Neural cell (in vitro differentiated cells): Measurements from ENCODE around the gene VEZF1. TPM values are rescaled to one million over a fixed set of nuclear protein-coding genes. Genes with fewer than 3 reads are reported as not detected.

Source experiments
- H2AFZ ChIP-seq: fragments of 200-600, 300-800 bp; sonication (generic), shearing (Covaris generic); 2 replicates; pipeline ENCODE4 v1.6.0; 2014; ENCODE audit warnings: low read depth, mild to moderate bottlenecking, antibody characterized with exemption, low read length, moderate library complexity
- H3F3A ChIP-seq: fragments of 200-600 bp; shearing (Covaris generic); 2 replicates; pipeline ENCODE4 v1.6.1; 2016; ENCODE audit warnings: mild to moderate bottlenecking, moderate library complexity, mixed read lengths, antibody characterized with exemption, low read length; ENCODE audit not compliant: insufficient read depth, poor library complexity, severe bottlenecking
- H3K27ac ChIP-seq: fragments of 200-600, 300-800 bp; sonication (generic), shearing (Covaris generic); 2 replicates; pipeline ENCODE4 v1.5.1; 2014; ENCODE audit warnings: mild to moderate bottlenecking, low read length, moderate library complexity
- H3K27me3 ChIP-seq: fragments of 300-800, 200-600 bp; sonication (generic), shearing (Covaris generic); 2 replicates; pipeline ENCODE4 v1.6.0; 2014; ENCODE audit warnings: mild to moderate bottlenecking, low read depth, low read length, moderate library complexity; ENCODE audit not compliant: insufficient read depth
- H3K36me3 ChIP-seq: fragments of 300-800, 200-600 bp; sonication (generic), shearing (Covaris generic); 2 replicates; pipeline ENCODE4 v1.5.1; 2014; ENCODE audit warnings: mild to moderate bottlenecking, antibody characterized with exemption, low read length, moderate library complexity; ENCODE audit not compliant: insufficient read depth
- H3K4me2 ChIP-seq: fragments of 300-800, 200-600 bp; sonication (generic), shearing (Covaris generic); 2 replicates; pipeline ENCODE4 v1.6.0; 2014; ENCODE audit warnings: mild to moderate bottlenecking, low read length
- H3K4me3 ChIP-seq: fragments of 300-800, 200-600 bp; sonication (generic), shearing (Covaris generic); 2 replicates; pipeline ENCODE4 v1.5.1; 2014; ENCODE audit warnings: mild to moderate bottlenecking, low read length, moderate library complexity
- H3K79me2 ChIP-seq: fragments of 200-600 bp; shearing (Covaris generic); replicated peaks from 2 replicates; pipeline ENCODE4 v1.6.0; 2014; ENCODE audit warnings: mild to moderate bottlenecking, low read length, moderate library complexity; ENCODE audit not compliant: insufficient read depth
- H3K9ac ChIP-seq: fragments of 300-800, 200-600 bp; sonication (generic), shearing (Covaris generic); 2 replicates; pipeline ENCODE4 v1.6.1; 2016; ENCODE audit warnings: mild to moderate bottlenecking, low read length, mixed read lengths
- H3K9me2 ChIP-seq: fragments of 200-600 bp; shearing (Covaris generic); 2 replicates; pipeline ENCODE4 v1.6.1; 2016; ENCODE audit warnings: mild to moderate bottlenecking, low read length, mixed read lengths; ENCODE audit not compliant: insufficient read depth
- H3K9me3 ChIP-seq: fragments of 200-600, 300-800 bp; sonication (generic), shearing (Covaris generic); 2 replicates; pipeline ENCODE4 v1.6.1; 2016; ENCODE audit warnings: mild to moderate bottlenecking, mixed run types, low read length, moderate library complexity, mixed read lengths
- H4K20me1 ChIP-seq: fragments of 200-600 bp; shearing (Covaris generic); 2 replicates; pipeline ENCODE4 v1.6.1; 2016; ENCODE audit warnings: mild to moderate bottlenecking, mixed run types; ENCODE audit not compliant: insufficient read depth
- EP300 ChIP-seq: fragments of 450-650 bp; conservative IDR thresholded peaks from 2 replicates; pipeline ENCODE4 v1.6.1; 2014; ENCODE audit warnings: antibody characterized with exemption, mild to moderate bottlenecking, moderate library complexity; ENCODE audit not compliant: poor library complexity, severe bottlenecking
- EZH2 ChIP-seq: fragments of 200-600, 300-800 bp; shearing (Covaris generic), sonication (generic); IDR thresholded peaks from 2 replicates; pipeline ENCODE4 v1.6.1; 2014; ENCODE audit warnings: antibody characterized with exemption, low read length, borderline replicate concordance, mild to moderate bottlenecking; ENCODE audit not compliant: insufficient read depth, poor library complexity, severe bottlenecking
- MXI1 ChIP-seq: fragments of 450-650 bp; conservative IDR thresholded peaks from 2 replicates; pipeline ENCODE4 v1.6.1; 2014; ENCODE audit warnings: antibody characterized with exemption, mild to moderate bottlenecking; ENCODE audit not compliant: poor library complexity, severe bottlenecking
- POLR2AphosphoS5 ChIP-seq: IDR thresholded peaks from 2 replicates; pipeline ENCODE4 v1.6.1; 2012
- RAD21 ChIP-seq: fragments of 450-650 bp; conservative IDR thresholded peaks from 2 replicates; pipeline ENCODE4 v1.6.1; 2014; ENCODE audit warnings: antibody characterized with exemption, mild to moderate bottlenecking, moderate library complexity
- REST ChIP-seq: IDR thresholded peaks from 2 replicates; pipeline ENCODE4 v1.6.1; 2012; ENCODE audit warnings: borderline replicate concordance
- SMC3 ChIP-seq: fragments of 450-650 bp; conservative IDR thresholded peaks from 2 replicates; pipeline ENCODE4 v1.6.1; 2014; ENCODE audit warnings: antibody characterized with exemption, mild to moderate bottlenecking, moderate library complexity; ENCODE audit not compliant: poor library complexity
- TAF1 ChIP-seq: IDR thresholded peaks from 2 replicates; pipeline ENCODE4 v1.6.1; 2012; ENCODE audit warnings: low read depth
- polyA plus RNA-seq: library from polyadenylated mRNA; depleted of rRNA; stranded (reverse); fragments of >200 nt; gene quantifications from 2 replicates; pipeline ENCODE4 v1.2.3, GENCODE V29; 2014
- TF ChIP-seq, protein P1 (sequence below): fragments of 450-650 bp; IDR thresholded peaks from 2 replicates; pipeline ENCODE4 v1.5.1; 2014; ENCODE audit warnings: antibody characterized with exemption, mild to moderate bottlenecking, moderate library complexity; ENCODE audit not compliant: poor library complexity, severe bottlenecking

The VEZF1 gene
- polyA plus RNA-seq, 1 donor from 2014 or later, result 64.6 TPM

DNA sequence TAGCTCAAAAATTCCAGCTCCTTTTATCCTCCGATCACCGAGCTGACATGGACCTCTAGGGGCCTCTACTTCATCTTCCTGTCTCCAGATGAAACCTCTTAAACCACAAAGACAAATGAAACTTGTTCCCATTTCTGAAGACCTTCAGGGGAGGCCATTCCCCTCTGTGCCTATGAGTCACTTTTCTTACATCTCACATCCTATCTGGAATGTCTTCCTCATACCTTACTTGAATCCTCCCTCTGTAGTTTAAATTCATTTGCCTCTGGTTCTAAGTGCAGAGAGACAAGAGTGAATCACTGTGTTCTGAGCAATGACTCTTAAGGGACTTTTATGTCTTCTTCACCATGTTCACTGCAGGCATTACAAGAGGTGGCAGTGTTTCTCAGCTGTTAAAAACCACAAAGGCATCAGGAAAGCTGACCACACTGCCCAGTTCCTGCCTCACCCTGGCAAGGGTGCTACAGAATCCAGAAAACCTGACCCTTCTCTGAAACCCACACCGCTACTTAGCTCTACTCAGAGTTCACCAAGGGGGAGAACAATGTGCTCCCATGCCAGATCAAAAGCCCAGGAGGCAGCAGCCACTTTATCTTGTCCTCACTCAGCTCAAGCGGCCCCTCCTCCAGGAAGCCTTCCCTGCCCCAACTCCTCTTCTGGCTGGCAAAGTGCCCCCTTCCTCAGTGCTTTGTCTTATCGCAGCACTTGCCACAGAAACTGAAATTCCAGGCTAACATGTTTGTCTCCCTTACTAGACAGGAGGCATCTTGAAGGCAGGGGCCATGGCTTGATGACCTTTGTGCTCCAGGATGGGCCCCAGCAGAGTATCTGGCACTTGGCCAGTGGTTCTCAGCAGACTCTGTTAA lies 39.3 kb downstream of the VEZF1 start:
- peaks cover 21% of the 10 kb centered on the region for H3K79me2 ChIP-seq
- H3K4me3 ChIP-seq, result no peak overlapping the region
- H3K4me2 ChIP-seq, result no peak overlapping the region
- no peak overlapping the region for H3K27ac ChIP-seq
- H3K27me3 ChIP-seq, result no peaks in the 10 kb centered on the region
- H3F3A ChIP-seq, result no peaks in the 10 kb centered on the region
- TF ChIP-seq MXI1 (no peak), REST (no peak), SMC3 (no peak), RAD21 (no peak), EP300 (no peak), EZH2 (no peak), POLR2AphosphoS5 (no peak)
- TF ChIP-seq, protein P1, sequence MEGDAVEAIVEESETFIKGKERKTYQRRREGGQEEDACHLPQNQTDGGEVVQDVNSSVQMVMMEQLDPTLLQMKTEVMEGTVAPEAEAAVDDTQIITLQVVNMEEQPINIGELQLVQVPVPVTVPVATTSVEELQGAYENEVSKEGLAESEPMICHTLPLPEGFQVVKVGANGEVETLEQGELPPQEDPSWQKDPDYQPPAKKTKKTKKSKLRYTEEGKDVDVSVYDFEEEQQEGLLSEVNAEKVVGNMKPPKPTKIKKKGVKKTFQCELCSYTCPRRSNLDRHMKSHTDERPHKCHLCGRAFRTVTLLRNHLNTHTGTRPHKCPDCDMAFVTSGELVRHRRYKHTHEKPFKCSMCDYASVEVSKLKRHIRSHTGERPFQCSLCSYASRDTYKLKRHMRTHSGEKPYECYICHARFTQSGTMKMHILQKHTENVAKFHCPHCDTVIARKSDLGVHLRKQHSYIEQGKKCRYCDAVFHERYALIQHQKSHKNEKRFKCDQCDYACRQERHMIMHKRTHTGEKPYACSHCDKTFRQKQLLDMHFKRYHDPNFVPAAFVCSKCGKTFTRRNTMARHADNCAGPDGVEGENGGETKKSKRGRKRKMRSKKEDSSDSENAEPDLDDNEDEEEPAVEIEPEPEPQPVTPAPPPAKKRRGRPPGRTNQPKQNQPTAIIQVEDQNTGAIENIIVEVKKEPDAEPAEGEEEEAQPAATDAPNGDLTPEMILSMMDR, result no peak
- no peak overlapping the region for H2AFZ ChIP-seq
- H3K9ac ChIP-seq, result no peak overlapping the region
- no peaks in the 10 kb centered on the region for H3K9me3 ChIP-seq
- H3K9me2 ChIP-seq, result no peaks in the 10 kb centered on the region
- no peaks in the 10 kb centered on the region for H4K20me1 ChIP-seq
- H3K36me3 ChIP-seq, result no peaks in the 10 kb centered on the region

DNA sequence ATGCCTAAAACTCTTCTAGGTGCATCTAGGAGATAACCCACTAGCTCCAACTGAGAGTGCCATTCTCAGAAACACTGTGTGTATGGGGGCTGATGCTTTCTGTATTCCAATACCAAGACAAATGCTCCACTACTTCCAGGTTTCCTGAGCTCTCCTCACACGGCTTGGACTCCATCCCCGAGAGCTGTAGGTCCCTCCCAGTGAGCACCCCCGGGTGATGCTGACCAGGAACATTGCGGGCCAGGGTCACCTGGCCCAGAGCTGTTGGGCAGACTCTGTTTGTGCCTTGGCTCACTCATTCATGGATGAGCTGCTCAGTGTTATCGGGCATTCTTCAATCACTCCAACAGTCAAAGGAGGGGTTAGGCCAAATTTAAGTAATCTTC lies 39.9 kb downstream of the VEZF1 start:
- no peaks in the 10 kb centered on the region for H3K27me3 ChIP-seq
- no peaks in the 10 kb centered on the region for H3F3A ChIP-seq
- no peak overlapping the region for H3K9ac ChIP-seq
- H2AFZ ChIP-seq, result no peak overlapping the region
- TF ChIP-seq REST (no peak), EZH2 (no peak), POLR2AphosphoS5 (no peak), RAD21 (no peak), TAF1 (no peak), MXI1 (no peak)
- TF ChIP-seq, protein P1, result no peak
- H3K9me2 ChIP-seq, result no peaks in the 10 kb centered on the region
- H3K27ac ChIP-seq, result no peak overlapping the region
- H3K4me3 ChIP-seq, result no peak overlapping the region
- no peak overlapping the region for H3K4me2 ChIP-seq
- no peaks in the 10 kb centered on the region for H4K20me1 ChIP-seq
- H3K79me2 ChIP-seq, result peaks cover 21% of the 10 kb centered on the region
- no peaks in the 10 kb centered on the region for H3K9me3 ChIP-seq
- no peaks in the 10 kb centered on the region for H3K36me3 ChIP-seq
